Heart left ventricle (tissue), 16 donors: ENCODE measurements around the gene LIAS. TPM values are rescaled to one million over a fixed set of nuclear protein-coding genes. Genes with fewer than 3 reads are reported as not detected.
A peak's percentile ranks its signal among the peaks of the same experiment; 100 is the strongest.

Experiments used
- ATAC-seq, 4 donors: fragments of 200-7000 bp; cut with Tn5 transposase; one replicate each; pipeline ENCODE4 v1.9.1; 2020 to 2022; ENCODE audit warnings: moderate library complexity in 4 of 4, mild to moderate bottlenecking in 3 of 4, moderate number of reproducible peaks in 1 of 4
- DNase-seq, 5 donors: peaks; one replicate each; pipeline ENCODE4 v3.0.0-alpha.2; 2020
- H3K27ac ChIP-seq, 12 donors: fragments of 200-600 bp; sonication (generic) in 4 of 12; one replicate each; pipeline versions ENCODE4 v1.5.0 to v1.8.0; 2016 to 2022; ENCODE audit warnings: mild to moderate bottlenecking in 2 of 12
- H3K27me3 ChIP-seq, 9 donors: fragments of 200-600 bp; sonication (generic) in 2 of 9; one replicate each; pipeline versions ENCODE4 v1.5.1 to v1.8.0; 2016 to 2022; ENCODE audit warnings: mild to moderate bottlenecking in 3 of 9
- H3K36me3 ChIP-seq, 9 donors: fragments of 200-600 bp; sonication (generic) in 2 of 9; one replicate each; pipeline versions ENCODE4 v1.5.0 to v1.8.0; 2018 to 2022; ENCODE audit warnings: mild to moderate bottlenecking in 2 of 9
- H3K4me1 ChIP-seq, 12 donors: fragments of 200-600 bp; sonication (generic) in 4 of 12; one replicate each; pipeline versions ENCODE4 v1.5.0 to v1.8.0; 2016 to 2022; ENCODE audit warnings: mild to moderate bottlenecking in 3 of 12
- H3K4me3 ChIP-seq, 12 donors: fragments of 200-600 bp; sonication (generic) in 4 of 12; one replicate each; pipeline versions ENCODE4 v1.5.0 to v1.8.0; 2017 to 2022; ENCODE audit warnings: mild to moderate bottlenecking in 9 of 12, moderate library complexity in 4 of 12
- H3K9me3 ChIP-seq, 12 donors: fragments of 200-600 bp; sonication (generic) in 4 of 12; one replicate each; pipeline versions ENCODE4 v1.5.0 to v1.8.0; 2016 to 2022; ENCODE audit warnings: mild to moderate bottlenecking in 1 of 12
- CTCF ChIP-seq, 12 donors: fragments of 200-600 bp; sonication (generic) in 4 of 12; IDR thresholded peaks; one replicate each; pipeline versions ENCODE4 v1.5.0 to v1.8.0; 2018 to 2022; ENCODE audit warnings: antibody characterized with exemption in 12 of 12, mild to moderate bottlenecking in 5 of 12
- POLR2A ChIP-seq, 2 donors: fragments of 450-650 bp; IDR thresholded peaks; one replicate each; pipeline ENCODE4 v1.6.1; 2017; ENCODE audit warnings: antibody characterized with exemption in 2 of 2, mild to moderate bottlenecking in 2 of 2, moderate library complexity in 2 of 2
- WGBS, 4 donors: extraction: QIAGEN DNeasy Blood & Tissue Kit in 2 of 4; methylation state at CpG; one replicate each; pipeline versions ENCODE4 v1.1.5 to v1.1.7; 2013 to 2018; 5-methylcytosine and 5-hydroxymethylcytosine counted together
- intact Hi-C, 10 donors: fragments of 100-400 bp; cut with DNase I; formaldehyde crosslinking; loops; one replicate each; pipeline versions ENCODE4 v1.11.1 to v1.14.2; 2022
- polyA plus RNA-seq, 2 donors: library from polyadenylated mRNA; stranded (reverse); fragments of 200-250 nt; gene quantifications; one replicate each; pipeline ENCODE4 v1.2.3, GENCODE V29; 2013
- total RNA-seq, 9 donors: library from RNA; depleted of rRNA in 2 of 9; stranded (reverse); fragments of >200 nt in 2 of 9; fragmentation: NEBNext Ultra II Directional in 3 of 9; extraction: Animal tissue kit (Norgen Biotek cat#: 25700) in 3 of 9; gene quantifications; one replicate each; pipeline versions ENCODE4 v1.1.0 to v1.2.4, GENCODE V29; 2016 to 2023
- donor health status: ischemic (EF 13 %, LVEDD 7.1; RV severe dilation, severe dysfunction).
- donor health status: healthy with polysubstance abuse.
- donor health status: DM: no; HTN: yes; CAD: no.
- donor health status: DM: no; HTN: no; CAD: no.
- donor health status: ischemic (EF 25% LVEDD 6.9; RV normal size, moderate dysfunction).
- donor health status: ischemic (EF 25% LVEDD 5.7; RV mildly dilated, moderate dysfunction).
- donor health status: healthy.
- donor health status: DM: yes; HTN: yes; CAD: no.
- donor health status: ischemic (EF 35%, LVEDD 5.7; RV mildly dilated, moderate dysfunction).
- donor health status: nonischemic (EF 11% LVEDD 7.7; RV severe dilation, severe dysfunction).
- donor health status: DM: yes; HTN: yes; CAD: no.
- donor health status: PGD.
- donor health status: ischemic (EF 29% LVEDD 5.4; RV normal size, mild dysfunction).
- donor health status: nonischemic (EF 23%, LVEDD 6.1; RV moderate dilation, normal function).

LIAS gene
- total and polyA plus RNA-seq, 11 donors: 15.8 to 34.4 (median 20.2) TPM

- intact Hi-C loops: no loop called here
- Histone ChIP-seq H3K9me3 (no peaks in the 10 kb centered on the region), H3K27ac (peak overlapping the region in 1 of 12 donors; percentile 20), H3K36me3 (no peaks in the 10 kb centered on the region), H3K4me1 (peaks cover 0 to 7% (median 0%) of the 10 kb centered on the region in 12 donors), H3K4me3 (no peak overlapping the region), H3K27me3 (no peaks in the 10 kb centered on the region)
- ATAC-seq: no peak
- no peak for DNase-seq
- TF ChIP-seq CTCF (IDR thresholded peaks at IDR 0.05): no peak
- no peak for TF ChIP-seq POLR2A (IDR thresholded peaks at IDR 0.05)
- 80 to 86% (median 81%) methylated on average over 6 of the region's 6 CpGs for WGBS, 4 donors
Measured at GRCh38 chr4:39484582-39485272, 25.9 kb downstream of the LIAS start.

DNA sequence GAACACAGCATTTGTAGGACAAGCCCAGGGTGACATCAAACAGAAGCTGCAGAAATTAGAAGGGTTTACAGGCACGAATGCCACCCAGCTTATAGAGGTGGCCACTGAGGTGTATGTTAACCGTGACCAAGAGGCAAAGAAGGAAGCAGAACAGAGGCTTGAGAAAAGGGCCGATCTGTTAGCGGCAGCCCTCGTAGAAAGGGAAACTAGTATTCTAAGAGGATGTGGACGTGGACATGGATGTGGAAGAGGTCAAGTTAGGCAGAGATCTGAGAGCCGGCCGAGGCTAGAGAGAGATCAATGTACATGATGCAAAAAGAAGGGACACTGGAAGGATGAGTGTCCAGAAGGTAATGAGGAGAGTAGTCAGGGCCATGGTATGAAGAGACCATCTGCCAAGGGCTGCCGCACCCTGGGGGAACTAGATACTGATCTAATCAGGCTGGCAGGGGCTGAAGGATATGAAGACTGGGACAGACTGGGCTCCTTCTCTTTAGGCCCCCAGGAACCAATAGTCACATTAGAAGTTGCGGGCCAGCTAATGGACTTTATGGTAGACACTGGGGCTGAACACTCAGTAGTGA is 27.5 kb downstream of the LIAS start:
- intact Hi-C loops: no loop called here
- peaks cover 0 to 7% (median 0%) of the 10 kb centered on the region in 12 donors for H3K4me1 ChIP-seq
- H3K4me3 ChIP-seq: no peak overlapping the region
- no peak overlapping the region for H3K27ac ChIP-seq
- no peak for TF ChIP-seq POLR2A (IDR thresholded peaks at IDR 0.05)
- no peak for TF ChIP-seq CTCF (IDR thresholded peaks at IDR 0.05)
- 77 to 88% (median 82%) methylated on average over 10 of the region's 10 CpGs for WGBS, 4 donors
- H3K9me3 ChIP-seq: no peaks in the 10 kb centered on the region
- no peak for DNase-seq
- H3K27me3 ChIP-seq: no peaks in the 10 kb centered on the region
- ATAC-seq: no peak
- H3K36me3 ChIP-seq: no peaks in the 10 kb centered on the region

DNA sequence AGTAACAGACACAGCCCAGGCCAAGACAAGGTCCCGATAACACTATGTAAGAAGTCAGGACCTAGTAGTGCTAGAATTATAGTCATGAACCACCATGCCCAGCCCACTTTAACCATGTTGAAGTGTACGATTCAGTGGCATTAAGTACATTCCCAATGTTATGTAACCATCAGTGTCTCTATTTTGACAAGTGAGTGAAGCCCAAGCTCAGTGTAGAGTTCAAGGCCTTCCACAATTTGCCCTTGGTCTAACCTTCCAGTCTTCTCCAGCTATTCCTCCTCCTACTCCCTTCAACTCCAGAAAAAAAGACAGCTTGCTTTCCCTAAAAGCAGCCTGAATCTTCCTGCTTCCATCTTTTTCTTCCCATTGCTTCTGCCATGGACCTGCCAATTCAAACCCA is 31.5 kb downstream of the LIAS start:
- ATAC-seq: no peak
- intact Hi-C loops: no loop called here
- no peaks in the 10 kb centered on the region for H3K36me3 ChIP-seq
- DNase-seq: no peak
- no peaks in the 10 kb centered on the region for H3K4me1 ChIP-seq
- no peaks in the 10 kb centered on the region for H3K9me3 ChIP-seq
- 86 to 93% (median 90%) methylated on average over 2 of the region's 2 CpGs for WGBS, 4 donors
- no peaks in the 10 kb centered on the region for H3K27me3 ChIP-seq
- H3K4me3 ChIP-seq: no peak overlapping the region
- H3K27ac ChIP-seq: no peak overlapping the region
- TF ChIP-seq POLR2A (IDR thresholded peaks at IDR 0.05) (no peak), CTCF (IDR thresholded peaks at IDR 0.05) (no peak)

DNA sequence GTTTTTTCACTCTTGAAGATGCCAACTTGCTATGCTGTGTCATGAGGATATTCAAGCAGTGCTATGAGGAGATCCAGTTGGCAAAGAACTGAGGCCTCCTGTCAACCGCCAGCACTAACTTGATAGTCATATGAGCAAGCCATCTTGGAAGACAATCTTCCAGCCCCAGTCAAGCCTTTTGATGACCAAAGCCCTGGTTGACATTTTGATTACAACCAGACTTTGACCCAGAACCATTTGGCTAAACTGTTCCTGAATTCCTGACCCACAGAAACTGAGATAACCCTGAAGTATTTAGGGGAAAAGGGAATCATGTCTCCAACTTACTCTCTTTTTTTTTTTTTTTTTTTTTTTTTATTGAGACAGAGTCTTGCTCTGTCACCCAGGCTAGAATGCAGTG is 35.5 kb downstream of the LIAS start:
- H3K4me1 ChIP-seq: no peaks in the 10 kb centered on the region
- H3K27ac ChIP-seq: no peak overlapping the region
- no peak overlapping the region for H3K4me3 ChIP-seq
- no peaks in the 10 kb centered on the region for H3K27me3 ChIP-seq
- ATAC-seq: no peak
- TF ChIP-seq POLR2A (IDR thresholded peaks at IDR 0.05) (no peak), CTCF (IDR thresholded peaks at IDR 0.05) (no peak)
- 75 to 92% (median 87%) methylated on average over 1 of the region's 1 CpG for WGBS, 4 donors
- DNase-seq: no peak
- intact Hi-C loops: no loop called here
- peaks cover 0 to 18% (median 13%) of the 10 kb centered on the region in 9 donors for H3K36me3 ChIP-seq
- H3K9me3 ChIP-seq: no peaks in the 10 kb centered on the region
